ENCODE measurements around the gene SLC4A2.
A peak's percentile ranks its signal among the peaks of the same experiment; 100 is the strongest.

DNA sequence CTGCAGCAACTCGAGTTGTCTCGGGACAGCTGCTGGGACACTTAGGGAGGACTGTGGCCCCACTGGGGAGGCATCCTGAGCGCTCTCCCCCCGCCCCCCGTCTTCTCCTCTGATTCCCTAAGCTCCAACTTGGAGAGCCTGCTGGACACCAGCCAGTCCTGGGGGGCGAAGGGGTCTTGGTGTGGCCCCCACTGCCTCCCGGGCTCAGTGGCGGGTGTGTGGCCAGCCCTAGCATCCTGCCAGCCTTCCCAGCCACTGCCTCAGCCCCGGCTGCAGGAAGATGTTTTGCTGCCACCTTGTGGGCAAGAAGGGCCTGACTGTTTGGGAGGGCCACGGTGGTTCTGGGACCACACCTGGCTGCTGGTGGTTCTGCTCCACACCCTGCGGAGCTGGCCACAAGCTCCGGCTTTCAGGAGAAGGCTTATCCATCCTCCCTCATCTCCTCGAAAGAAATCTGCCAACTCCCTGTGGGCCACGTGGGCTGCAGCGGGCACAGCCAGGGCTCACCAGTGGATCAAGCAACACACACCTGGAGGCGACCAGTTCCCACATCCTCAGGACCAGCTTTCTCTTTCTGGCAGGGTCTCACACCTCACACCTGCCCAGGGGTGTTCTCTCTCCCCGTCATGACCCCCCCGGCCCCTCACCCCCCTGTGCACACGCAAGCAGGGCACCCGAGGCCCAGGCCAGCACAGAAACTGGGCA lies 51.7 kb downstream of the SLC4A2 start:
- TF ChIP-seq REST (IDR thresholded peaks at IDR 0.05) (no peak), MAX (IDR thresholded peaks at IDR 0.05) (no peak), RAD21 (IDR thresholded peaks at IDR 0.05) (peak; percentile 91 to 95)
- TF ChIP-seq, protein P1, sequence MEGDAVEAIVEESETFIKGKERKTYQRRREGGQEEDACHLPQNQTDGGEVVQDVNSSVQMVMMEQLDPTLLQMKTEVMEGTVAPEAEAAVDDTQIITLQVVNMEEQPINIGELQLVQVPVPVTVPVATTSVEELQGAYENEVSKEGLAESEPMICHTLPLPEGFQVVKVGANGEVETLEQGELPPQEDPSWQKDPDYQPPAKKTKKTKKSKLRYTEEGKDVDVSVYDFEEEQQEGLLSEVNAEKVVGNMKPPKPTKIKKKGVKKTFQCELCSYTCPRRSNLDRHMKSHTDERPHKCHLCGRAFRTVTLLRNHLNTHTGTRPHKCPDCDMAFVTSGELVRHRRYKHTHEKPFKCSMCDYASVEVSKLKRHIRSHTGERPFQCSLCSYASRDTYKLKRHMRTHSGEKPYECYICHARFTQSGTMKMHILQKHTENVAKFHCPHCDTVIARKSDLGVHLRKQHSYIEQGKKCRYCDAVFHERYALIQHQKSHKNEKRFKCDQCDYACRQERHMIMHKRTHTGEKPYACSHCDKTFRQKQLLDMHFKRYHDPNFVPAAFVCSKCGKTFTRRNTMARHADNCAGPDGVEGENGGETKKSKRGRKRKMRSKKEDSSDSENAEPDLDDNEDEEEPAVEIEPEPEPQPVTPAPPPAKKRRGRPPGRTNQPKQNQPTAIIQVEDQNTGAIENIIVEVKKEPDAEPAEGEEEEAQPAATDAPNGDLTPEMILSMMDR (IDR thresholded peaks at IDR 0.05; ENCODE audit: low read depth, low read length, missing input control), result peak; percentile 85
